ENCODE data around the gene GPR173.

The GPR173 gene

GRCh38 chrX:53071604-53072417, 23.2 kb downstream of the GPR173 start:
- DNase-seq: peak; percentile 57

- DNase-seq: no peak
Measured at GRCh38 chrX:53072418-53073114, 24.0 kb downstream of the GPR173 start.

DNA sequence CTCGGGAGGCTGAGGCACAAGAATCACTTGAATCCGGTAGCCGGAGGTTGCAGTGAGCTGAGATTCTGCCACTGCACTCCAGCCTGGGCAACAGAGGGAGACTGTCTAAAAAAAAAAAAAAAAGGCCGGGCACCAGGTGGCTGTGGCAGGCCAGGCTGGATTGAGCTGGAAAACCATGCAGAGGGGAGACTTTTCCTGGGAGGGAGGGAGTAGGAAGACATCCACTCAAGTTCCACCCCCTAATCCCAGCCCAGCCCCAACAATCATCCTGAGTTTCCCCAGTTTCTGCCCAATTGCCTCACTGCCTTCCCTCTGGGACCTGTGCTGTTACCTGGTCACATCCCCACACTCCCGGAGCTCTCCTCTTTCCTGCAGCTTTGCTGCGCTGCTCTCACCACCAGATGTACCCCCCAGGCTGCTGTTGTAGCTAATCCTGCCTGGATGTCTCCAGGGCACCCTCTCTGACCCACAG, 24.6 kb downstream of the GPR173 start:
- no peak for DNase-seq

DNA sequence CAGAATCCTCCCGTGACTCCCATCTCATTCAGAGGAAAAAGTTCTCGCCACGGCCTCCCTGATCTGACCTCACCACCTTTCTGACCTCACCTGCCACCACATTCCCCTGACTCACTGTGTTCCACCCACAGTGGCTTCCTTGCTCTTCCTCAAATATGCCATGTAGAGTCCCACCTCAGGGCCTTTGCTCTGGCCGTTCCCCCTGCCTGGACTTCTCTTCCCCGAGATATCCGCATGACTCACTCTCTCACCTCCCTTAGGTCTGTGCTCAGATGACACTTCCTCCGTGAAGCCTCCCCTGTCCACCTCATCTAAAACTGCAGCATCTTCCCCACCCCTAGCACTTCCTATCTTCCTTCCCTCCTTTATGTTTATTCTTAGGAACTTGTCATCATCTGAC, 26.4 kb downstream of the GPR173 start:
- DNase-seq: no peak

DNA sequence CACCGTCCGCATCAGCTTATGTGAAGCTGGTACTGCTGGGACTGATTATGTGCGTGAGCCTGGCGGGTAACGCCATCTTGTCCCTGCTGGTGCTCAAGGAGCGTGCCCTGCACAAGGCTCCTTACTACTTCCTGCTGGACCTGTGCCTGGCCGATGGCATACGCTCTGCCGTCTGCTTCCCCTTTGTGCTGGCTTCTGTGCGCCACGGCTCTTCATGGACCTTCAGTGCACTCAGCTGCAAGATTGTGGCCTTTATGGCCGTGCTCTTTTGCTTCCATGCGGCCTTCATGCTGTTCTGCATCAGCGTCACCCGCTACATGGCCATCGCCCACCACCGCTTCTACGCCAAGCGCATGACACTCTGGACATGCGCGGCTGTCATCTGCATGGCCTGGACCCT, 28.1 kb downstream of the GPR173 start:
- DNase-seq: no peak

DNA sequence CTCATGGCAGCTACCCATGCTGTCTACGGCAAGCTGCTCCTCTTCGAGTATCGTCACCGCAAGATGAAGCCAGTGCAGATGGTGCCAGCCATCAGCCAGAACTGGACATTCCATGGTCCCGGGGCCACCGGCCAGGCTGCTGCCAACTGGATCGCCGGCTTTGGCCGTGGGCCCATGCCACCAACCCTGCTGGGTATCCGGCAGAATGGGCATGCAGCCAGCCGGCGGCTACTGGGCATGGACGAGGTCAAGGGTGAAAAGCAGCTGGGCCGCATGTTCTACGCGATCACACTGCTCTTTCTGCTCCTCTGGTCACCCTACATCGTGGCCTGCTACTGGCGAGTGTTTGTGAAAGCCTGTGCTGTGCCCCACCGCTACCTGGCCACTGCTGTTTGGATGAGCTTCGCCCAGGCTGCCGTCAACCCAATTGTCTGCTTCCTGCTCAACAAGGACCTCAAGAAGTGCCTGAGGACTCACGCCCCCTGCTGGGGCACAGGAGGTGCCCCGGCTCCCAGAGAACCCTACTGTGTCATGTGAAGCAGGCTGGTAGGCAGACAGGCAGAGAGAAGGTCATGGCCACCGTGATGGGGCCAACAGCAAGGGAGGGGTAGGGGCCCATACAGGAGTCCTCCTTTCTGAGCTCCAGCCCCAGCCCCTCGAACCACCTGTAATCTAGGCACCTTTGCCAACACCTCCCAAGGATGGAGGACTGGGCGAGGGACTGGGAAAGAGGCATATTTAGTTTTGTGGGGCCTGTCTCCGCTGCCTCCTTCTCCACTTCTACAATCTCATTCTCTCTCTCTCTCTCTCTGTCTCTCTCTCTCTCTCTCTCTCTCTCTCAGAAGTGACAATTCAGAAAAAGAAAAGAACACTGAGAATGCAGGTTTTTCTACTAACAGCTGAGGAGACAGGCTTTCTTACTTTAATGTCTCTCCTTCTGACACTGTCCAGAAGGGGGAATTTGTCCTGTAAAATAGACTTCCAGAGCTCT, 28.9 kb downstream of the GPR173 start:
- DNase-seq: no peak

DNA sequence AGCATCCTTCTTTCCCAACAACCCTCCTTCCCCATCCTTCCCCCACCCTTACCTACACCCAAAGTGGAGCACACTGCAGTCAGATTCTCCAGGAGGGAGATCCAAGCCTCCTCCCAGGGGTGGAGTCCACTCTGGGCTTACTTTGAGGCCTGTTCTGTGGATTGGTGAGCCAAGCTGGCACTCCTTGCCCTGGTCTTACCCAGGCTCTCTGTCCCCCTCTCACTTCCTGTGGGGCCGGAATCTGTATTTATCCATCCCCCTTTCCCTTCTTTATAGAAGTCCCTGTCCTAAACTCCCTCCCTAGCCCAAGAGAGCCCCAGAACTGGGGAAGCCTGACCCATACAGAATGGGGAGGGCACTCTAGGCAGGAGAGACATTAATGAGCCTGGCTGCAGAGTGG, 30.4 kb downstream of the GPR173 start:
- DNase-seq: no peak

GRCh38 chrX:53080628-53081580, 32.3 kb downstream of the GPR173 start:
- DNase-seq: no peak

DNA sequence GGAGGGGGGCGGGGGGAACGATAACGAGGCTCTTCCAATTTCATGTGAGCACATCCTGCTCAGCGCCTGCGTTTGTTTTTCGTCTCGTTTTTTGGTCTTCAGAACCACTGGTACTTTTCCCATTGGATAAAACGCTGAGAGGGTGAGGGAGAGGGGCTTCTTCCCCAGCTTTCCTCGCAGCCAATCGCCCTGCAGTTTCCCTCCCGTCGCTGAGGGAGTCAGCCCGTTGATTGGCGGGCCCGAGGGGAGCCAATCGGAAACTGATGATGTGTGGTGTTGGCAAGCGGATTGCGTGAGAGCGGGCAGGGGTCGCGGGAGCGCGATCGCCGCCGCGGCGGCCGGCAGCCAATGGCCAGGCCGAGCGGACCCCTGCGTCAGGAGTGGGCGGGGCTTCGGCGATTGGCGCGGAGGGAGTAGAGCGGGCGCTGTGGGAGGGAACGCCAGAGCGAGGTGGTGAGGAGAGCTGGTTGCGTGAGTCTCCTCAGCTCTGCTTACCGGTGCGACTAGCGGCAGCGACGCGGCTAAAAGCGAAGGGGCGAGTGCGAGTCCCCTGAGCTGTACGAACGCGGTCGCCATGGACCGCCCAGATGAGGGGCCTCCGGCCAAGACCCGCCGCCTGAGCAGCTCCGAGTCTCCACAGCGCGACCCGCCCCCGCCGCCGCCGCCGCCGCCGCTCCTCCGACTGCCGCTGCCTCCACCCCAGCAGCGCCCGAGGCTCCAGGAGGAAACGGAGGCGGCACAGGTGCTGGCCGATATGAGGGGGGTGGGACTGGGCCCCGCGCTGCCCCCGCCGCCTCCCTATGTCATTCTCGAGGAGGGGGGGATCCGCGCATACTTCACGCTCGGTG, 33.6 kb downstream of the GPR173 start, which contains the start of gene TSPYL2:
TSS of gene TSPYL2 (plus strand) at position 443 of the 848 bp plus-strand sequence. CDS start at position 575, 132 bp downstream.
- DNase-seq: peak; percentile 95

GRCh38 chrX:53082773-53083616, 34.4 kb downstream of the GPR173 start:
- no peak for DNase-seq

- no peak for DNase-seq
Measured at GRCh38 chrX:53084043-53084570, 35.5 kb downstream of the GPR173 start.

- no peak for DNase-seq
Measured at GRCh38 chrX:53084863-53085262, 36.3 kb downstream of the GPR173 start.

- DNase-seq: no peak
Measured at GRCh38 chrX:53085661-53086229, 37.2 kb downstream of the GPR173 start.

DNA sequence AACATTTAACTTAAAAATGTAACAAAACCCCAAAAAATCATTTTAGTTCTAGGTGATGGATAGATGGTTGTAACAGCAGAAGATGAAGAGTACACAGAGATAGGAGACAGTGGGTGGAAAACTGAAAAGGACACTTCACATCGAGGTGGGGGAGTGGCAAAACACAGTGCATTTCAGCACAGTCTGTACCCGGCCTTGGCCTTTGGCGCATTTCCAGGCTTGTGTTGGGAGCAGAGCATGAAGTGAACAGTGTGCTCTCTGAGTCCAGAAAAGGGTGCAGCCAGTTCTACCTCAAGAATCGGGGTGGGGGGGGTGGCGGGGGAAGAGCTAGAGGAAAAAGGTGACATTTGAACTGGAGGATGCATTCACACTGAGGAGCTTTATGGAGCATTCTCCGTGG, 37.9 kb downstream of the GPR173 start:
- no peak for DNase-seq

- no peak for DNase-seq
Measured at GRCh38 chrX:53087388-53087831, 38.8 kb downstream of the GPR173 start.

DNA sequence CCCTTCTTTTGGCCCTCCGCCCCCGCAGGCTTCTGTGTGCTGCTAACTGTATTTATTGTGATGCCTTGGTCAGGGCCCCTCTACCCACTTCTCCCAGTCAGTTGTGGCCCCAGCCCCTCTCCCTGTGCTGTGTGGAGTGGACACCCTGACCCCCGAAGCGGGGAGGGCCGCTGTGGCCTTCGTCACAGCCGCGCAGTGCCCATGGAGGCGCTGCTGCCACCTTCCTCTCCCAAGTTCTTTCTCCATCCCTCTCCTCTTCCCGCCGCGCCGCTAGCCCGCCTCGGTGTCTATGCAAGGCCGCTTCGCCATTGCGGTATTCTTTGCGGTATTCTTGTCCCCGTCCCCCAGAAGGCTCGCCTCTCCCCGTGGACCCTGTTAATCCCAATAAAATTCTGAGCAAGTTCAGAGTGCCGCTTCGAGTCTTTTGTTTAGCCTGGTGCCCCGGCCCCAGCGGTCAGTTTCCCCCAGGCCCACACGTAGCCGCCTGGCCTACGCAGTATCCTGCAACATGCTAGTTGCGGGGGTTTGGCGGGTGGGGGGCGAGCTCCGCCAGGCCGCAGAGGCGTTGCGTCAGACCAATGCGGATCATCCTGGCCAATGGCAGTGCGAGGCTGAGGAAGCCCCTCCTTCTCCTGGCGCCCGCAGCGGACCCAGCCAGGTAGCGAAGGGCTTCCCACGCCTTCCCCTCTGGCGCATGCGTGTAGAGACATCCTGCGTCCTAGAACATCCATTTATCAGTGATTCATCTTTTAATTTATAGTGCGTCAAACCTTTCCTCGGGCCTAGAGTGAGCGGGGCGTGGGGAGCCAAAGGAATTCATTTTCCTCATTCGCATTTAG, 39.8 kb downstream of the GPR173 start:
- peak; percentile 68 for DNase-seq

GRCh38 chrX:53089224-53089842, 40.7 kb downstream of the GPR173 start:
- peak; percentile 60 for DNase-seq

GRCh38 chrX:53089925-53090324, 41.3 kb downstream of the GPR173 start:
- no peak for DNase-seq

Measured in EL (cell line).